Neutrophil (primary cell): ENCODE measurements around the gene DDX23.

Experiments
- H3K27ac ChIP-seq: fragments of 200-600 bp; sonication (generic); 2 replicates; pipeline ENCODE4 v1.5.1; 2016; ENCODE audit warnings: mild to moderate bottlenecking, moderate library complexity
- H3K27me3 ChIP-seq: fragments of 200-600 bp; sonication (generic); 2 replicates; pipeline ENCODE4 v1.6.0; 2016; ENCODE audit warnings: mild to moderate bottlenecking
- H3K36me3 ChIP-seq: fragments of 200-600 bp; sonication (generic); 2 replicates; pipeline ENCODE4 v1.5.1; 2017
- H3K4me1 ChIP-seq, 2 experiments: fragments of 200-600 bp in 1 of 2; sonication (generic) in 1 of 2; 1 replicate in 1 of 2; 2 replicates in 1 of 2; pipeline versions ENCODE4 v1.5.1 to v1.6.1; 2013 to 2016; ENCODE audit warnings: low read depth in 1 of 2, low read length in 1 of 2, mild to moderate bottlenecking in 1 of 2, moderate library complexity in 1 of 2; ENCODE audit not compliant: control insufficient read depth in 1 of 2, insufficient read depth in 1 of 2
- H3K4me3 ChIP-seq, 2 experiments: fragments of 200-600 bp in 1 of 2; sonication (generic) in 1 of 2; 1 replicate in 1 of 2; 2 replicates in 1 of 2; pipeline ENCODE4 v1.5.1; 2013 to 2016; ENCODE audit warnings: low read depth in 1 of 2, low read length in 1 of 2, mild to moderate bottlenecking in 1 of 2, moderate library complexity in 1 of 2
- H3K9me3 ChIP-seq: fragments of 200-600 bp; sonication (generic); 2 replicates; pipeline ENCODE4 v1.5.1; 2016
- CTCF ChIP-seq: fragments of 200-600 bp; sonication (generic); IDR thresholded peaks from 2 replicates; pipeline ENCODE4 v1.5.1; 2016; ENCODE audit warnings: antibody characterized with exemption

Gene DDX23

GRCh38 chr12:48868451-48868850 lies 16.5 kb upstream of the DDX23 start:
- Histone ChIP-seq H3K27me3 (peaks cover 33% of the 10 kb centered on the region), H3K4me1 (peaks cover 14 to 16% of the 10 kb centered on the region in 2 experiments), H3K9me3 (no peaks in the 10 kb centered on the region)

GRCh38 chr12:48866052-48866711 lies 14.2 kb upstream of the DDX23 start:
- H3K9me3 ChIP-seq, result no peaks in the 10 kb centered on the region
- H3K27ac ChIP-seq, result no peak overlapping the region
- H3K4me3 ChIP-seq, result peak overlapping the region in 1 of 2 experiments; percentile 39
- H3K27me3 ChIP-seq, result peaks cover 52% of the 10 kb centered on the region
- no peak for TF ChIP-seq CTCF
- peaks cover 14 to 16% of the 10 kb centered on the region in 2 experiments for H3K4me1 ChIP-seq
- H3K36me3 ChIP-seq, result no peaks in the 10 kb centered on the region

More at GRCh38 chr12:48868451-48868850, 16.5 kb upstream of the DDX23 start:
- Histone ChIP-seq H3K36me3 (no peaks in the 10 kb centered on the region), H3K4me3 (no peak overlapping the region), H3K27ac (no peak overlapping the region)
- TF ChIP-seq CTCF, result no peak

GRCh38 chr12:48865281-48866051 lies 13.5 kb upstream of the DDX23 start, which contains the start of gene RND1:
Gene RND1, minus strand, starts transcription at chr12:48865870. Its CDS starts 103 bp downstream, at chr12:48865767.
- H3K27ac ChIP-seq, result no peak within 1 kb of the TSS
- no peaks in the 10 kb centered on the region for H3K36me3 ChIP-seq
- TF ChIP-seq CTCF, result no peak
- no peaks in the 10 kb centered on the region for H3K9me3 ChIP-seq
- peaks cover 14 to 16% of the 10 kb centered on the region in 2 experiments for H3K4me1 ChIP-seq
- H3K4me3 ChIP-seq, result peak within 1 kb of the TSS; percentile 20 to 39
- H3K27me3 ChIP-seq, result peaks cover 57% of the 10 kb centered on the region

- no peaks in the 10 kb centered on the region for H3K9me3 ChIP-seq
- TF ChIP-seq CTCF, result no peak
- peaks cover 14 to 16% of the 10 kb centered on the region in 2 experiments for H3K4me1 ChIP-seq
- H3K27ac ChIP-seq, result no peak overlapping the region
- no peaks in the 10 kb centered on the region for H3K36me3 ChIP-seq
- no peak overlapping the region for H3K4me3 ChIP-seq
- H3K27me3 ChIP-seq, result peaks cover 62% of the 10 kb centered on the region
Measured at GRCh38 chr12:48863291-48863690, 11.3 kb upstream of the DDX23 start.

- H3K36me3 ChIP-seq, result no peaks in the 10 kb centered on the region
- no peaks in the 10 kb centered on the region for H3K9me3 ChIP-seq
- H3K27me3 ChIP-seq, result peaks cover 62% of the 10 kb centered on the region
- no peak overlapping the region for H3K4me3 ChIP-seq
- no peak overlapping the region for H3K27ac ChIP-seq
- TF ChIP-seq CTCF, result no peak
- H3K4me1 ChIP-seq, result peaks cover 14 to 16% of the 10 kb centered on the region in 2 experiments
Measured at GRCh38 chr12:48862760-48863159, 10.8 kb upstream of the DDX23 start.
